HepG2 (cell line): ENCODE data around the gene CDYL2. TPM values are rescaled to one million over a fixed set of nuclear protein-coding genes. Genes with fewer than 3 reads are reported as not detected.

Source experiments
- ARNTL ChIP-seq: sonication (generic); formaldehyde crosslinking; IDR thresholded peaks from 2 replicates; pipeline ENCODE4 v1.4.0; 2020; ENCODE audit warnings: mild to moderate bottlenecking, missing genetic modification reagents
- FOXA3 ChIP-seq: IDR thresholded peaks from 2 replicates; pipeline ENCODE4 v1.6.1; 2016; ENCODE audit warnings: missing genetic modification reagents, missing compliant biosample characterization
- MIER3 ChIP-seq: IDR thresholded peaks from 2 replicates; pipeline ENCODE4 v1.6.1; 2016; ENCODE audit warnings: missing compliant biosample characterization, borderline replicate concordance
- MTERF4 ChIP-seq: sonication (generic); formaldehyde crosslinking; IDR thresholded peaks from 2 replicates; pipeline ENCODE4 v1.8.0; 2023; ENCODE audit warnings: mild to moderate bottlenecking, missing genetic modification reagents
- MYC ChIP-seq: sonication (generic); formaldehyde crosslinking; IDR thresholded peaks from 2 replicates; pipeline ENCODE4 v1.9.0; 2021; ENCODE audit warnings: missing genetic modification reagents, borderline replicate concordance
- RARA ChIP-seq: IDR thresholded peaks from 2 replicates; pipeline ENCODE4 v1.6.1; 2016; ENCODE audit warnings: missing genetic modification reagents, missing compliant biosample characterization
- RERE ChIP-seq: IDR thresholded peaks from 2 replicates; pipeline ENCODE4 v1.6.1; 2016; ENCODE audit warnings: low read depth, missing genetic modification reagents, missing compliant biosample characterization
- SATB2 ChIP-seq: sonication (generic); formaldehyde crosslinking; IDR thresholded peaks from 2 replicates; pipeline ENCODE4 v1.5.0; 2020; ENCODE audit warnings: missing genetic modification reagents
- ZBTB40 ChIP-seq, 2 experiments: fragments of 450-650 bp in 1 of 2; sonication (generic) in 1 of 2; formaldehyde crosslinking in 1 of 2; IDR thresholded peaks; 2 replicates each; pipeline versions ENCODE4 v1.6.1 to v1.8.0; 2016 to 2022; ENCODE audit warnings: antibody characterized with exemption in 1 of 2, mild to moderate bottlenecking in 1 of 2, missing genetic modification reagents in 1 of 2
- ZEB1 ChIP-seq: IDR thresholded peaks from 2 replicates; pipeline ENCODE4 v1.6.1; 2012; ENCODE audit warnings: mild to moderate bottlenecking, low read depth, inconsistent platforms; ENCODE audit not compliant: insufficient replicate concordance
- ZMYM3 ChIP-seq: sonication (generic); formaldehyde crosslinking; IDR thresholded peaks from 2 replicates; pipeline ENCODE4 v1.5.1; 2020; ENCODE audit warnings: mild to moderate bottlenecking, missing genetic modification reagents
- ZNF558 ChIP-seq: sonication (generic); formaldehyde crosslinking; IDR thresholded peaks from 2 replicates; pipeline ENCODE4 v1.9.0; 2022; ENCODE audit warnings: mild to moderate bottlenecking, missing genetic modification reagents, borderline replicate concordance
- ZNF879 ChIP-seq: sonication (generic); formaldehyde crosslinking; IDR thresholded peaks from 2 replicates; pipeline ENCODE4 v1.8.1; 2023; ENCODE audit warnings: missing genetic modification reagents
- polyA plus RNA-seq, 8 experiments: library from polyadenylated mRNA; depleted of rRNA in 3 of 8; stranded (reverse) in 7 of 8; unstranded in 1 of 8; fragments of >200 nt; fragmentation: Illumina TruSeq in 4 of 8; extraction: Trizol in 4 of 8; gene quantifications; 2 replicates each; pipeline versions ENCODE4 v1.2.1 to v1.2.3, GENCODE V29; 2011 to 2016; ENCODE audit warnings: low read depth in 4 of 8, missing spikeins in 1 of 8, mixed read lengths in 1 of 8; ENCODE audit not compliant: insufficient read depth in 1 of 8
- total RNA-seq, 5 experiments: library from RNA; depleted of rRNA; stranded (reverse); fragments of >200 nt; fragmentation: Illumina TruSeq; extraction: Trizol; gene quantifications; 2 replicates each; pipeline ENCODE4 v1.2.3, GENCODE V29; 2016; ENCODE audit warnings: low read depth in 1 of 5

CDYL2 gene
- total and polyA plus RNA-seq, 2 of the 13 experiments (the other 11 are each of a cell fraction or from before 2014, with no cell fraction given) = 0.07 to 0.35 TPM

GRCh38 chr16:80828495-80828894 lies 24.1 kb upstream of the CDYL2 start (continued):
- TF ChIP-seq ZBTB40 (IDR thresholded peaks at IDR 0.05) (no peak), ZBTB40 (CRISPR knock-in tag; IDR thresholded peaks at IDR 0.05) (peak; percentile 36; the same call in 1 of the 2 replicates), FOXA3 (CRISPR knock-in tag) (peak; percentile 43; the same call in 1 of the 2 replicates), ZNF558 (CRISPR knock-in tag) (no peak), ZNF879 (no peak), RERE (CRISPR knock-in tag) (0 out of 2 replicates have a peak, but pooled peaks have one; percentile 55), MIER3 (CRISPR knock-in tag) (no peak), ARNTL (CRISPR knock-in tag) (peak; percentile 91), SATB2 (CRISPR knock-in tag) (no peak), MYC (CRISPR knock-in tag) (no peak), ZEB1 (no peak), RARA (CRISPR knock-in tag) (peak; percentile 28; the same call in 1 of the 2 replicates), ZMYM3 (CRISPR knock-in tag) (peak; percentile 31; the same call in 1 of the 2 replicates), MTERF4 (no peak)
